Measurements from ENCODE around the gene LIN7A.
A peak's percentile ranks its signal among the peaks of the same experiment; 100 is the strongest.

Gene LIN7A

DNA sequence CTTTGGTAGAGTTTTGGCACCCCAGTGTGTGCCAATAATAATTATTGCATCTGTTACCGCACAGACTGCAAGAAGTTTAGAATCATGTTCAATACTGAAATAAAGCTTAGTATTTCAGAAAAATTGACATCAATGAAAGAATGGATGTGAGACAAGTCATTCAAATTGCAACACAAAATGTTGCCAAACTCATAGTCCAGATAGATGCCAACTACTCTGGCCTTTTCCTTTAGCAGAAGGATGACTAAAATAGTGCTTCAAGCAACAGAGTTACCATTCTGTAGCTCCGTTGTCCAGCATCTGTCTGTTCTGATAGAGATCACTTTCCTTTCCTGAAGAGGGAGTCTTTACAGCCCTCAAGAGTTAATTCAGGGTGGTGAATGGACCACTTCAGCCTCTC is 77.5 kb downstream of the LIN7A start:
- no peak for DNase-seq (ENCODE audit: low read depth)

DNA sequence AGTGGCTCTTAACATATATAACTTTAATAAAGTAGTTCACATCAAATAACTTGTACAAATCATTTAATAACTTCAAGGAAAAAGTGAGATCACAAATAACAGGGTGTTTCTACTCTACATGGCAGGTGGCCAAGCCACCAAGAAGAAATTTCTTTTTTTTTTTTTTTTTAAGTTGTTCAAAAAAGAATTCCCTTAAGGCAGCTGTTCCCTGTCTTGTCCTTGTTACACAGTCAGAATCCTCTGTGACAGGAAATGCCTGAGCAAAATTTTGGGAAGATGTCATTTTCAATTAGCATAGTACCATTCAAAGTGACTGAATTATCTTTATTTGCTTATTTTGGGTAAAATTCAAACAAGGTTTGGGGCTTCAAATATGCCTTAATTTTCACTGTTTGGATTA is 79.4 kb downstream of the LIN7A start:
- DNase-seq (ENCODE audit: low read depth) = peak; percentile 66

DNA sequence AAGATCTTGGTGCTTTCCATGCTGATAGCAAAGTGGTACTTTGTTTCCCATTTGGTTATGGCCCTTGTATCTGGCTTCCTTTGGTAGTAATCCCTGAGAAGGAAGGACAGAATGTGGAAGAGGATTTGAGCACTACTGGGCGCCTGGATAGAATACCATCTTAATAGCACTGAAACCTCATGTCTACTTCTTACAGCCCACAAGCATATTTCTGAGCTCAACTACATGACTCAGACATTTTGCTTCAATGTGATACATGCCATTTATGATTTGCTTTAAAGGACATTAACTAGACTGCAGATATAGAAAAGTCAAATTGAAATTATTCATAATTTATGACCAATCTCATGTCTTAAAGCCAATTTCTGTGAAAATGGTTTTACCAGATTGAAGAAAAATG is 80.4 kb downstream of the LIN7A start:
- DNase-seq (ENCODE audit: low read depth) = peak; percentile 81

DNA sequence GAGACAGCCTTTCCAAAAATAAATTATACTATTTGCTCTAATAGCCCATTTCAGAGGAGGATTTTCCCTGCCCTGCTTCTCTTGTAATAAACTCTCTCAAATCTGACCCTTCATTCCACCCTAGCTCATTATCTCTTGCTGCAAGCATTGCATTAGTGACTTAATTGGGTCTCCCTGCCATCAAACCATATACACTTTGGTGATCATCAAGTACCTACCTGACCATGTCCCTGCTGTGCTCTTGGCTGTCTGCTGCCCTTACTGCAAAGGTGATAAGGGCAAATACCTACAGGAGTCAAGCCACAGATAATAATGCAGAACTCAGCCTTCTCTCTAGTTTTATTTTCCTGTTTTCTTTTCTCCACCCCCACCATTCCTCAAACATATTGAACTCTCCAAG is 88.4 kb downstream of the LIN7A start:
- DNase-seq (ENCODE audit: low read depth) = no peak

DNA sequence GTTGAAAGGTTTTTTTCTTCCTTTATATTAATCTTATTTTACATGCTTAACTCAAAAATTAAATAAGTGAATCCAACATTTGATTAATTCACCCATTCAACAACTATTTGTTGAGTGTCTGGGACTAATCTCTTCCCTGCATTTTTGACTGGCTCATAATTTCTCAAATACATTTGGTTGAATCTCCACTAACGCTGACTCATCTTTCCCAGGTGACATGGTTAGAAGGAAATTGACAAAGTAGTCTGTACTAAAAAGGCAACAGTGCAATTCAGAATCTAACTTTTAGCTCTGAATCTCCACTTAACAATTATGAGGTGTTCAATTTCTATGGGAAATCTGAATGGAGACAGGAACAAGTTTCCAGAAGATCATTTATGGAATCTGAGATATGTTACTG is 88.9 kb downstream of the LIN7A start:
- no peak for DNase-seq (ENCODE audit: low read depth)

DNA sequence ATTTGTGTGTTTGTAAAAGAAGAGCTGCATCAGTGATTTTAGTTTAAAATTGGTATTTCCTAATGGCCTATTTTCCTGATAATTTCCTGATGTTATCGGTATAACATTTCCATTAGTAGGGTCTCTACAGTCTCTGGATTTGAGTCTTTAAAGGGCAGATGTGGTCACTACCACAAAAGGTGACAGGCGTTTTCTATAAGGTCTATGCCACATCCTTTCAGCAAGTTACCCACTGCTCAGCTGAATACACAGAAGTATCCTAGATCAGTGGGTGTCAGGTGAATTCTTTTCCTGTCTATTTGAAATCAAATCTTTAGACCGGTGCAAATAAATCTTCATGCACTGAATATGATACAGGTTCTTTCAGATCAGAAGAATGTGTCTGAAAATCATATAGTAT is 90.2 kb downstream of the LIN7A start:
- DNase-seq (ENCODE audit: low read depth) = no peak

DNA sequence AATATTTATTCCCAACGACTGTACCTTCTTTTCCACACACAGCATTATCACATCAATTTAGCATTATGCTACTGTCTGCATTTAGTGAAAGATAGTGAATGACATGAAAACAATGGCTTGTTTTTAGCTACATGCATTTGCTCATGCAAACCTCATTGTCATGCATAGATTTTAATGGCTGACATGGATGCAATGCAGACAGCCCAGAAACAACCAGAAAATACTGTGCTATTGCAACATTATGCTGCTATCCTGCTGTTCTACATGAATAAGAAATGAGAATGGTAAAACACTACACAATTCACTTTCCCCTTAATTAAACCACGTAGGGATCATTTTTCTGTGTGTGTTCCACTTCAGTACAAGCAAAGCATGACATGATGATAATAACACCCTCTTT is 90.8 kb downstream of the LIN7A start:
- DNase-seq (ENCODE audit: low read depth) = no peak

DNA sequence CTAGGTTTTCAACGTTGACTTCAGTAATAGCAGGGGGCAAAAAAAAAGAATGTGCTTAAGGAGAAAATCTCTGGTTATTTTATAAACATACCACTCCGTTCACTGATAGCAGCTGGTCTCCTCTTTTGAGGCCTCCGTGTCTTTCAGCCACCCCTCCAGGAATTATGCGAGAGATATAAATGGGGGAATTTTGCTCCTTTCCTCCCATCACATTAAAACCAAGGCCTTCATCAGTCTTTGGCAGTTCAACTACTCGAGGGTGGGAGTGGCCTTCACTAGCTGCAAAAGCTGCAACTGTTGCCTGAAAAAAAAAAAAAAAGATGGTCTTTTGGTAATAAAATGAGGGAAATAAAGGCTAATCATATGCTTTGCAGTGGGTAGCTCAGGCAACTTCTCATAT is 92.1 kb downstream of the LIN7A start:
- DNase-seq (ENCODE audit: low read depth) = no peak

DNA sequence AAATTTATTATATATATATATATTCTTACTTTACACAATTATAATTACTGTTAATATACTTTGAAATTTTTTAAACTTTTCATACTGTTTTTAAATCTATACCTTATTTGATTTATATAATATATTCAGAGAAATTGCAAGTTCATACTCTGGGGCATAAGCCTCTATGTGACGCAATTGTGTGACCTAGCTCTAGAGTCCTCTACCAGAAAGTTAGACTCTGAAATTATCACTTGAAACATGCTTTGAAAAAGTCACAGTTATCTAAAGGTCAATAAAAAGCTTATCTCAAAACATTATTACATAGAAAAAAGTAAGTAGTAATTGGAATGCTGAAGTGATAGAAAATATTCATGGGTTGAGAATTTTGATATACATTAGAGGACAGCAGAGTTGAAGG is 93.8 kb downstream of the LIN7A start:
- DNase-seq (ENCODE audit: low read depth) = no peak

DNA sequence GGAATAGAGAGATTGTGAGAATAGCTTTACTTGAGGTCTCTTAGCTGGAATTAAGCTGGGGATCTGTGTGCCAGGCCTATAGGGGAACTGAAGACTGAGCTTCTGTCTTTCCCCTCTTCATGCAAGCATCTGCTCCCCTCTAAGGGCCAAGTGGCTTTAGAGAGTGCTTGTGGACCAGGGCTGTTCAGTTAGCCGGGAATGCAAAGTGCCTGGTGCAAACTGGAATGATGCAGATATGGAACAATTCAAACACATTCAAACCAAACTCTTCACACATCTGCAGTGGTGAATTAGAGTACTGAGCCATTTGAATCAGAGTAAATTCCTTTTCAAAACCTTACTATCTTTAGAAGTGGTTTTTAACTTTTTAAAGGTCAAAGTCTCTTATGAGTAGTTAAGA is 99.0 kb downstream of the LIN7A start:
- peak; percentile 29 for DNase-seq (ENCODE audit: low read depth)

DNA sequence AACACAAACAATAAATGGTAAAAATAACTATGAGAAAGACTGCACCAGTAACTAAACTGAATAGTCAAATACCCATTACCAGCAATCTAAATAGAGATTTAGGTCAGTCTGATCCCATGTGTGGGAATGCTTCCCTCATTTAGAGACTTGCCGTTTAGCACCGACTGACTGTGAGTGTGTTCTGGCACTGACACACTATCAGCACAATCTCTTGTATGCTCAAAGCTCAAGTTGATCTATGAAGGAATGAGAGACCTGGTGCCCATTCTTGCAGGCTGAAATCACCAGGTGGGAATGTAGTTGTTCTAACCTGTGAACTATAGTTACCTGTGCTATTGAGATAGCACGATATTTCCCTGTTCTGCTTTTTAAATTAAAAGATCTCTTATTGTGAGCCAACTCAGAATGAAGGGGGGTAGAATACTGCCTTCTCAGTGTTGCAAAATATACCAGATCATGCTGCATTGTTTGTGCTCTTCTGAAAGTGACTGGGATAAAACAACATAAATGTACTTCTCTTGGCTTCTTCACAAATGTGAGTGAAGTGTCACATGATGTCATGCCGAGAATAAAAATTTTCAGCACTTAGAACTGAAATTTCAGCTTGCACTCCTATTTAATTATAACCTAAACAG is 99.6 kb downstream of the LIN7A start:
- no peak for DNase-seq (ENCODE audit: low read depth)

DNA sequence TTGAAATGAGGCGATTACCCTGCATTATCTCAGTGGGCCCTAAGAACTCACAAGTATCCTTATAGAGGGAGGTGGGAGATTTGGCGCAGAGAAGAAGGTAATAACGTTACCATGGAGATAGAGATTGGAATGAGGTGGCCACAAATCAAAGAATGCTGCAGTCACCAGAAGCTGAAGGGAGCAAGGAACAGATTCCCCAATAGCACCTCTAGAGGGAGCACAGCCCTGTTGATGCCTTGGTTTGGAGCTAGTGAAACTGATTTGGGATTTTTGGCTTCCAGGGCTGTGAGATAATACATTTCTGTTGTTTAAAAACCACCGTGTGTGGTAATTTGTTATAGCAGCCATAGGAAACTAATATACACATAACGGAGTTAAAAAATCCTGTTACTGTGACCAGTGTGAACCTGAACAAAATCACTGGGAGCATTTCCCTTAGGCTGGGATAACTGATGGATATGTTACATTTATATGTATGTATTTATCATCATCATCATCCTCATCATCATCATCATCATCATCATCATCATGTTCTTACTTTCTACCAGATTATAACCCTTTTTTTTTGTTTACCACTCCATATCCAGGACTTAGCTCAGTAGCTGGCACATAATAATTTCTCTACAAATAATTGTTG is 100.3 kb downstream of the LIN7A start:
- peak; percentile 77 for DNase-seq (ENCODE audit: low read depth)

DNA sequence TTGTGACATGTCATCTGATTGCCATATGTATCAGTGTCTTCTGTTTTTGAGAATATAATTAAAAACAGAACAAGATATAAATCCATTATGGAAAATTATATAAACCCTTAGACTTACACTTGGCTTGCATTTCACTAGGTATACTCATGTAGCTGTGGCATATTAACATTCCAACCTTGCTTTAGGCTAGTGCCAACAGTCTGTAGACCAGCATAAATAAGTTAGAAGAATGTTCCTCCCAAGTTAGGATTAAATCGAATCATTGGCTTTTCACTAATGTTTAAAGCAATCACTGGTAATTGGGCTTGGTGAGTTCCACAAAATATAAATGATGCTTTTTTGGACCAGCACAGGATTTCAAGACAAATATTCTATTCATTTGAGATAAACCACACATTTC is 103.0 kb downstream of the LIN7A start:
- DNase-seq (ENCODE audit: low read depth) = no peak

DNA sequence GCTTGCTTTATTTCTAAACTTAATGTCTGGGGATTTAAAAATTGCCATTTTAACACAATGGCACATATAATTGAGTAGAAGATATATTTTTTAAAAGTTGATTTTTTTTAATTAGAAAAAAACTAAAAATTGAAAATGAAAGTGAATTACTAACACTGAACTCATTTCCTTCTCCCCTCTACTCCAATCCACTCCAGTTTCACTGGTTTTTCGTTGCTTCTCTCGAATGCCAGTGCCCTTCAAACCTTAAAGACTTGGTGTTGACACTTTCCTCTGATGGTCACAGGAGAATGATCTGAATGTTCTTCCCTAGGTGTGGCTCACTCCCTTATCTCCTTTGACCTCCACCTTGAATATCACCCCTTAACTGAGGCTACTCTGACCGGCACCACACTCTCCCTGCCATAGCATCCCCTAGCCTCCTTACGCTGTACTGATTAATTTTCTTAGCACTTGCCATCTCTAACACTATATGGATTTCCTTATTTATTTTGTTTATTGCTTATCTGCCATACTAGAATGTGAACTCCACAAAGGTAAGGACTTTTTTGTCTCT is 107.1 kb downstream of the LIN7A start:
- no peak for DNase-seq (ENCODE audit: low read depth)

DNA sequence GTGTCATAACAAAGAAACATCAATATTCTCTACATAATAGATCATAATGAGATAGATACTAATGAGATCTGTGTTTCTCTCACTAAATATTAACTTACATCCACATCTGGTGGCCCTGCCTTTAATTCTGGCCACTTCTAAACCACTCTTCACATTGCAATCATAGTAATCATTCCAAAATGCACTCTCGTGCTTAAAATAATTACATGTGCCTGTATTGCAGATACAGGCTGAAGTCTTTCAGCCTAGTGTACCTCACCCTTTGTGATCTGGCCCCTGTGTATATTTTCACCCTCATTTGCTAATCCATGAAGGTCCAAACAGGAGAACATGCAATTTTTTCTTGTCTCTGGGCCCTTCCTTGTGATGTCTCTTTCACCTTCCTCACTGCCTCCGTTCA is 108.0 kb downstream of the LIN7A start:
- DNase-seq (ENCODE audit: low read depth) = peak; percentile 48

DNA sequence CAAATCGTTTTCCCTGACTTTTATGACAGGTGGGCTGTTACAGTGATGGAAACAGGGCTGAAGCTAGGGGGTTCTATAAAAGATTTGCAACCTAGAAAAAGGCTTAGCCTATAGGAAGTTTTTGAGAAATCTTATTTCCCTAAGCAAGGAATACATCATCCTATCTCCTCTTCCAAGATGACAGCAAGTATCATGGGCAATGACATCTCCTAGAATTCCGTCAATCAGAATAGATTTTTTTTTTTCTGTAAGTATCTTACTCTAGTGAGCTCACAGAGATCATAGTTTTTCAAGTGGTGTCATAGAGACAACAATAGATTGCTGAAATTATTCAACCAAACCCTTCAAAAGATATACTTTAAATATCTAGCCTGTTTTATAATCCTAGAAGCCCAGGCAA is 112.2 kb downstream of the LIN7A start:
- DNase-seq (ENCODE audit: low read depth) = no peak

DNA sequence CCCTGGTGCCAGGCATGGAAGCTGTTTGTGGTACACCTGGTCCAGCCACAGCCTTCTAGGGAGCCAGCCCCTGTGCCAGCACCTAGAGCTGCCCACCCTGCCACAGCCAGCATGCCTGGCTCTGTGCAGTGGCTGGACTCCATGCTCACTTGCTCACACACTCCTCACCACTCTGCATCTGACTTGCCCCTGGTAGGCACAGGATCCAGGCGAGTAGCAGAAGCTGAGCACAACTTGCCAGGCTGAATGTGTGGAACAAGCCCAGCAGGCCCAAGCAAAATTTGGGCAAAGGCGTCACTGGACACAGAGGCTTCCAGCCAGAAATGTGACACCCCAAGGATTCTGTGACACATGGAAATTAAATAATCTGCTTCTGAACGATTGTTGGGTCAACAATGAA is 114.3 kb downstream of the LIN7A start:
- no peak for DNase-seq (ENCODE audit: low read depth)

DNA sequence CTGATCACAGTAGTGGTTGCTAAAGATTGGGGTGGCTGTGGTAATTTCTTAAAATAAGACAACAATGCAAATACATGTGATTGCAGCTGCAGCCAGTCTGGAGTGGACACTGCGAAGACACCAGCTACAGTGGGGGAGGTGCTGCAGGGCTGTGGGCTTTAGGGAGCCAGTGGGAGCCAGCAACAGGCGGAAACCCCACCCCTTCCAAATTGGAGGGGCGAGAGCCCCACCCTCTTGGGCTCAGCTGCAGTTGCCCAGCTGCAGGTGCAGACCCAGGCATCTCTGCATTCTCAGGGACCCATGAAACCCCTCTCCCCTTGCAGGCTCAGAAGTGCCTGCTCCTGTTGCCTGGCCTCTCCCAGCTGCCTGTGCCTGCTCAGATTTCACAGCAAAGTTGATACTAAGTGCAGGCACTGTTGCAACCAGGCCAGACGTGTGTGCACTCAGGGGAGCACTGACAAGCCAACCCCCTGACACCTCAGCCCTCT is 116.2 kb downstream of the LIN7A start:
- no peak for DNase-seq (ENCODE audit: low read depth)

DNA sequence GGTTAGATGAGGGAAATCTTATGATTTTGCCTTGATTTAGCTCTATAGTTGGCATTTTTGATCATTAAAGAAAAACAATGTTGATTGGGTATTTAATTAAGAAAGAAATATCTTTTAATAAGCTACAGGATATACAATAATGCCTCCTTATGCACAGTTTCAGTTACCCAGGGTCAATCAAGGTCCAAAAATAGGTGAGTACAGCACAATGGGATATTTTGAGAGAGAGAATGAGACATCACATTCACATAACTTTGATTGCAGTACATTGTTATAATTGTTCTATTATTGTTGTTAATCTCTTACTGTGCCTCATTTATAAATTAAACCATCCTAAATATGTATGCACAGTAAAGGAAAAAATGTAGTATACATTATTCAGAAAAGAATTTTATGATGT is 118.9 kb downstream of the LIN7A start:
- DNase-seq (ENCODE audit: low read depth) = no peak

DNA sequence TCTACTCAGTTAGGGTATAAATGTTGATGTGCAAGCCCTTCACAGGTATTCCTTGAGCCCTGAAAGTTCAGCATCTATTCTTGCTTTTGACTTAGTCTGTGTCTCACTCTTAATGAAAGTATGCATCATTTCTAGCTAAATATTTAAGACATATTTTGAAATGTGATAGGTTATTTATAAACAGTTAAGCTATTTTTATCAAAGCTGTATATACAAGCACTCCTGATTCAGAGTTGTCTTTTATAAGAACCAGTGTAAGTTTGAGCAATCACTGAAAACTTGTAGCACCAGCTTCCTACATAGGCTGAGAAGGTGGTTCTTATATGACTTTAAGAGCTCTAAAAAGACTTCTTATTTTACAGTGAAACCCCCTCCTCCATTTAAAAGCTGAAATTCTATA is 122.4 kb downstream of the LIN7A start:
- peak; percentile 6 for DNase-seq (ENCODE audit: low read depth)

DNA sequence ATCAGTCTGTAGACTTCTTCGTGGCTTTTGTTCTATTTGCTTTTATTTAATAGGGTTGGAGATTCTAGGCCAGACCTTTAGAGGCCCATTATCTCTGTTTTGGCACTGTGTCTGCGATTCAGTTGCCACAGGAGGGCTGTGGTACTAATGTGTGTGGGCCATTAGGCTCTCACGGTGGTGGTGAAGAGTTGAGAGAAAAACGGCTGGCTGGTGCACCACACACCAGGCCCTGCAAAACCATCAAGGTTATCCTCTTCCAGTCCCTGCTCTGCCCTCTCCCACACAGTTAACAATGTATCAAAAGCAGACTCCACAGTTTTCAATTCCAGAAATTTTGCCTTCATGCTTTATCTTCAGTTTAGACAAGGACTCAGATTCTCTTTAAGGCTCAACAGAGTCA is 123.3 kb downstream of the LIN7A start:
- DNase-seq (ENCODE audit: low read depth) = no peak

DNA sequence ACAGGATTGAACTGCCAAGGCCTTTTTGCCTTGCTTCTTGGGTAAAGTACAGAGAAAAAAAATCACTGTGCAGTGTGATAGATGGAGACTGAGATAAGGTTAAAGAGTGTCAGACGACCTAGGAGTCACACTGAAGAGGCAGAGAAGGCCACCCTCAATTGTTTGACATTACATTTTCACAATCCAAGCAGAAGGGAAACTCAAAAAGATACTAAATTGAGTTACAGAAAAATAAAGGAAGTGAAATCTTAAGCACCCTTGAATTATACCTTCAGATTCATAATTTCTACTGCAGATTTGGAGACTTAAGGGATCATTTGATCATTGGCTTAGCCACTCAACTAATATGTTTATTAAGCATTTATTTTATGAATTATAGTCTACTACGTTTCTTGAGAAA is 123.9 kb downstream of the LIN7A start:
- DNase-seq (ENCODE audit: low read depth) = no peak

DNA sequence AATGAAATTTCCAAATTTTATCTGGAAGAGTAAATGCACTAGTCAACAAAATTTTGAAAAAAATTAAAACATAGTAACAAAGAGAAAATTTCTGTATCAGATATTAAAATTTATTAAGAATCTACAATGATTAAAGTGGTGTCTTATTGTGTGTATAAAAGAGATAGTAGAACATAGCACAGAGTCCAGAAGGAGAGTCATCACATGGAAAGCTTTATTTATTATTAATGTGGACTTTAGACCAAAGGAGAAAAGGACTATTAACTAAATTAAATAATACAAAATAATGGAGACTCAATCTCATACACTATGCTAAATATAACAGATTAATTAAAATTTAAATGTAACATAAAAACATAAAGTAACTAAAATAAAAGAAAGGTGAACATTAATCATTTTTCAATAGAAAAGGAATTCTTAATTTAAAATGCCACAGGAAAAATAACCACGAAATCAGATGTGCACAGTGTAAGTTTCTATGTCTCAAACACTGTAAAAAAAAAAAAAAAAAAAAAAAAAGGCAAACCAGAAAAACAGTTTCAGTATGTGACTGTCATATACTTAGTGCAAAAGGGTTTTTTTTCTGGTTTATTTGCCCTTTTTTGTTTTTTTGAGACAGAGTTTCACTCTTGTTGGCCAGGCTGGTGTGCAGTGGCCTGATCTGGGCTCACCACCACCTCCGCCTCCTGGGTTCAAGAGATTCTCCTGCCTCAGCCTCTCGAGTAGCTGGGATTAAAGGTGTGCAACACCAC is 125.6 kb downstream of the LIN7A start:
- no peak for DNase-seq (ENCODE audit: low read depth)

Data from EH (cell line).